ENCODE results near the gene AOPEP. TPM values are rescaled to one million over a fixed set of nuclear protein-coding genes. Genes with fewer than 3 reads are reported as not detected.
"Not testable (repeated sequence)": the region's sequence is repeated elsewhere in the genome, so short reads cannot be mapped to it uniquely, and the experiment has no call there.

AOPEP gene
- total RNA-seq, 1 donor from 2014 or later, result 25.8 TPM

DNA sequence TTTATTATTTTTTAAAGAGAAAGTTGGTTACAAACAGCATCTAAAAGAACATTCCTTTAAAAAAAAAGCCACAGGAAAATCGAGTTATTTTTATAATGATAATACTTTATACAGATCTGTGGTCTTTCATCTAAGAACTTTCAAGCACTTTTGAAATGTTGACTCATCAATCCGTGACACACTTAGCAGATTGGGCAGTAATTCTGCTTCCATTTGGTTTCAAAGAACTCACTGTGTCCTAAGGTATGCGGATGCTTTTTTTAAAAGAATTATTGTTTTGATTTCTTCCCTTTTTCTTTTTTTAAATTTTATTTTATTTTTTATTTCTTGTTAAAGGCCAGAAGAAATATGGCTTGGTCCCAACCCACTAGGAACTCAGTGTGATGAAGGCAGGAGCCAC, 147.8 kb downstream of the AOPEP start:
- H3K4me3 Mint-ChIP-seq (ENCODE audit: unreplicated experiment), result no peak overlapping the region
- no peak for DNase-seq
- TF ChIP-seq, protein P1, sequence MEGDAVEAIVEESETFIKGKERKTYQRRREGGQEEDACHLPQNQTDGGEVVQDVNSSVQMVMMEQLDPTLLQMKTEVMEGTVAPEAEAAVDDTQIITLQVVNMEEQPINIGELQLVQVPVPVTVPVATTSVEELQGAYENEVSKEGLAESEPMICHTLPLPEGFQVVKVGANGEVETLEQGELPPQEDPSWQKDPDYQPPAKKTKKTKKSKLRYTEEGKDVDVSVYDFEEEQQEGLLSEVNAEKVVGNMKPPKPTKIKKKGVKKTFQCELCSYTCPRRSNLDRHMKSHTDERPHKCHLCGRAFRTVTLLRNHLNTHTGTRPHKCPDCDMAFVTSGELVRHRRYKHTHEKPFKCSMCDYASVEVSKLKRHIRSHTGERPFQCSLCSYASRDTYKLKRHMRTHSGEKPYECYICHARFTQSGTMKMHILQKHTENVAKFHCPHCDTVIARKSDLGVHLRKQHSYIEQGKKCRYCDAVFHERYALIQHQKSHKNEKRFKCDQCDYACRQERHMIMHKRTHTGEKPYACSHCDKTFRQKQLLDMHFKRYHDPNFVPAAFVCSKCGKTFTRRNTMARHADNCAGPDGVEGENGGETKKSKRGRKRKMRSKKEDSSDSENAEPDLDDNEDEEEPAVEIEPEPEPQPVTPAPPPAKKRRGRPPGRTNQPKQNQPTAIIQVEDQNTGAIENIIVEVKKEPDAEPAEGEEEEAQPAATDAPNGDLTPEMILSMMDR (IDR thresholded peaks at IDR 0.05; ENCODE audit: partially characterized antibody, unreplicated experiment), result no peak
- no peak overlapping the region for H3K27ac Mint-ChIP-seq (ENCODE audit: unreplicated experiment)
- H3K4me1 Mint-ChIP-seq (ENCODE audit: low read depth, unreplicated experiment), result peaks cover 4% of the 10 kb centered on the region
- no peaks in the 10 kb centered on the region for H3K9me3 Mint-ChIP-seq (ENCODE audit: unreplicated experiment)
- no peaks in the 10 kb centered on the region for H3K27me3 Mint-ChIP-seq (ENCODE audit: unreplicated experiment)
- H3K36me3 Mint-ChIP-seq (ENCODE audit: unreplicated experiment), result no peaks in the 10 kb centered on the region

DNA sequence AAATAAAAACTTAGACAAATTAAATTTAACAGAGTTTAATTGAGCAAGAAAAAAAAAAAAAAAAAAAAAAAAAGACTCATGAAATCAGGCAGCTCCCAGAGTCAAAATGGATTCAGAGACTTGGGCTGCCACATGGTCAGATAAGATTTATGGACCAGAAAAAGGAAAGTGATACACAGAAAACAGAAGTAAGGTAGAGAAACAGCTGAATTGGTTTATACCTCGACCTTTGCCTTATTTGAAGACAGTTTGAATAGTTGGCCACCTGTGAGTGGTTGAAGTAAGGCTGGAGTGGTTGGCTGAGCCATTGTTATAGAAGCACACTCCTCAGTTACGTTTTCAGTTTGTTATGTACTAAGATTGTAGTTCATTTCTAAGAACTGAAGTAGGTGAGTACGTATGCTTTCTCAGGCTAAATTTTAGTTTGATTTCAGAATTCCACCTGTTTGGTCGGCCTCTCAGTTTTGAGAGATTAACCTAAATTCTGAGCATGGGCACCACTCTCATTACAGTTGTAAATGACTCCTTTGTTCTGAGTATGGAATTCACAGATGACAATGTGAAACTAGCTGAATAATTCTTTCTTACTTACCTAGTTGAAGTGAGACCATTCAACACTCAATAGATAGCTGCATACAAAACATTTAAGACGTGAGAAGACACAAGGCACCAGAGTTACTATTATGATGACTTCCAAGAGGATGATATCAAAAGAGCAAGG, 149.0 kb downstream of the AOPEP start:
- Mint-ChIP-seq H3K27ac (ENCODE audit: unreplicated experiment) (no peak overlapping the region), H3K4me3 (ENCODE audit: unreplicated experiment) (no peak overlapping the region), H3K4me1 (ENCODE audit: low read depth, unreplicated experiment) (peaks cover 4% of the 10 kb centered on the region), H3K36me3 (ENCODE audit: unreplicated experiment) (no peaks in the 10 kb centered on the region), H3K27me3 (ENCODE audit: unreplicated experiment) (no peaks in the 10 kb centered on the region), H3K9me3 (ENCODE audit: unreplicated experiment) (no peaks in the 10 kb centered on the region)
- TF ChIP-seq, protein P1 (IDR thresholded peaks at IDR 0.05; ENCODE audit: partially characterized antibody, unreplicated experiment), result no peak
- no peak for DNase-seq

DNA sequence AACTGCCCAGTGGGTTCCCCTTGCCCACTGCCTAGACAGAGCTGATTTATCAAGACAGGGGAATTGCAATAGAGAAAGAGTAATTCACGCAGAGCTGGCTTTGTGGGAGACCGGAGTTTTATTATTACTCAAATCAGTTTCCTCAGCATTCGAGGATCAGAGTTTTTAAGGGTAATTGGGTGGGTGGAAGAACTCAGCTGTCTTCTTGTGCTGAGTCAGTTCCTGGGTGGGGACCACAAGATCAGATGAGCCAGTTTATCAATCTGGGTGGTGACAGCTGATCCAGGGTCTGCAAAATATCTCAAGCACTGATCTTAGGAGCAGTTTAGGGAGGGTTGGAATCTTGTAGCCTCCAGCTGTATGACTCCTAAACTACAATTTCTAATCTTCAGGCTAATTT, 152.3 kb downstream of the AOPEP start:
- H3K27ac Mint-ChIP-seq (ENCODE audit: unreplicated experiment); H3K36me3 Mint-ChIP-seq (ENCODE audit: unreplicated experiment); H3K27me3 Mint-ChIP-seq (ENCODE audit: unreplicated experiment); H3K9me3 Mint-ChIP-seq (ENCODE audit: unreplicated experiment); DNase-seq; H3K4me3 Mint-ChIP-seq (ENCODE audit: unreplicated experiment); H3K4me1 Mint-ChIP-seq (ENCODE audit: low read depth, unreplicated experiment): not testable (repeated sequence)

DNA sequence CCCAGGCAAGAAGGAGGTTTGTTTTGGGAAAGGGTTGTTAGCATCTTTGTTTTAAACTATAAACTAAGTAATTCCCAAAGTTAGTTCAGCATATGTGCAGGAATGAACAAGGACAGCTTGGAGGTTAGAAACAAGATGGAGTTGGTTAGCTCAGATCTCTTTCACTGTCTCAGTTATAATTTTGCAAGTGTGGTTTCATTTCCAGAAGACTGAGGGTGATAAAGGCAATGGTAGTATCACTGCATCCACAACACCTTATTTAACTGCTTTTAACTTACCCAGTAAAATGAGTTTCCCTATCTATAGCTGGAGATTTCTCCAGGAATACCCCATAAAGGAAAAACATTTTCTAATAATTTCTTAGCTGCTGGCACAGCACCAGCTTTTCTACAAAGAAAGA, 152.7 kb downstream of the AOPEP start:
- Mint-ChIP-seq H3K4me1 (ENCODE audit: low read depth, unreplicated experiment) (no peaks in the 10 kb centered on the region), H3K9me3 (ENCODE audit: unreplicated experiment) (no peaks in the 10 kb centered on the region), H3K27ac (ENCODE audit: unreplicated experiment) (no peak overlapping the region), H3K4me3 (ENCODE audit: unreplicated experiment) (no peak overlapping the region), H3K36me3 (ENCODE audit: unreplicated experiment) (no peaks in the 10 kb centered on the region), H3K27me3 (ENCODE audit: unreplicated experiment) (no peaks in the 10 kb centered on the region)
- TF ChIP-seq, protein P1 (IDR thresholded peaks at IDR 0.05; ENCODE audit: partially characterized antibody, unreplicated experiment), result no peak
- DNase-seq, result no peak

DNA sequence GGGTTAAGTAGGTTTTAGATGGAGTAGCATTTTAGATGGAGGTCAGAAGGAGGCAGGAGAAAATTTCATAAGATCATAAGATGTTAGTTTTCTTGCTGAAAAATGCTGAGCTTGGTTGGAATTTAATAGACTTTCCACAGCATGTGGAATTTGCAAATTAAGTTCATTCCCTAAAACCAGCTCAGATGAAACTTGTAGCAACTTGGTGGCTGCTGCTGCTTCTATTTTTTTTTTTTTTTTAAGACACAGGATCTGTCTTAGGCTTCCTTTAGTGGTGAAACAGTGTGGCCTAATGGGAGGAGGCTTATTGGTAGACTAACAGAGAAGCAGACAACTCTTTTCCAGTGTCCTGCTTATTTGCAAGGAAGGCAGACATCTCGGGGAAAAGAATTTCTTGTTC, 154.5 kb downstream of the AOPEP start:
- Mint-ChIP-seq H3K27me3 (ENCODE audit: unreplicated experiment) (no peaks in the 10 kb centered on the region), H3K36me3 (ENCODE audit: unreplicated experiment) (no peaks in the 10 kb centered on the region), H3K27ac (ENCODE audit: unreplicated experiment) (no peak overlapping the region), H3K4me3 (ENCODE audit: unreplicated experiment) (no peak overlapping the region), H3K9me3 (ENCODE audit: unreplicated experiment) (no peaks in the 10 kb centered on the region), H3K4me1 (ENCODE audit: low read depth, unreplicated experiment) (no peaks in the 10 kb centered on the region)
- TF ChIP-seq, protein P1 (IDR thresholded peaks at IDR 0.05; ENCODE audit: partially characterized antibody, unreplicated experiment), result no peak
- no peak for DNase-seq
